Measurements from ENCODE around the gene TMEM178B.

Gene TMEM178B

GRCh38 chr7:141094336-141095070 is 20.6 kb downstream of the TMEM178B start:
- no peaks in the 10 kb centered on the region for H3K27me3 Mint-ChIP-seq (ENCODE audit: low read depth)
- no peak for TF ChIP-seq CTCF (IDR thresholded peaks at IDR 0.05; ENCODE audit: unreplicated experiment in 3 of 3)
- no peak overlapping the region for H3K27ac Mint-ChIP-seq
- no peaks in the 10 kb centered on the region for H3K9me3 Mint-ChIP-seq
- H3K36me3 Mint-ChIP-seq (ENCODE audit: low read depth): no peaks in the 10 kb centered on the region
- H3K4me3 Mint-ChIP-seq: no peak overlapping the region
- no peaks in the 10 kb centered on the region for H3K4me1 Mint-ChIP-seq

GRCh38 chr7:141097430-141097829 is 23.6 kb downstream of the TMEM178B start:
- no peak for TF ChIP-seq CTCF (IDR thresholded peaks at IDR 0.05; ENCODE audit: unreplicated experiment in 3 of 3)
- no peaks in the 10 kb centered on the region for H3K4me1 Mint-ChIP-seq
- H3K9me3 Mint-ChIP-seq: no peaks in the 10 kb centered on the region
- no peaks in the 10 kb centered on the region for H3K36me3 Mint-ChIP-seq (ENCODE audit: low read depth)
- H3K4me3 Mint-ChIP-seq: no peak overlapping the region
- H3K27me3 Mint-ChIP-seq (ENCODE audit: low read depth): no peaks in the 10 kb centered on the region
- H3K27ac Mint-ChIP-seq: no peak overlapping the region

GRCh38 chr7:141102436-141102835 is 28.6 kb downstream of the TMEM178B start:
- no peaks in the 10 kb centered on the region for H3K27me3 Mint-ChIP-seq (ENCODE audit: low read depth)
- no peaks in the 10 kb centered on the region for H3K36me3 Mint-ChIP-seq (ENCODE audit: low read depth)
- no peak for TF ChIP-seq CTCF (IDR thresholded peaks at IDR 0.05; ENCODE audit: unreplicated experiment in 3 of 3)
- no peak overlapping the region for H3K4me3 Mint-ChIP-seq
- H3K4me1 Mint-ChIP-seq: no peaks in the 10 kb centered on the region
- H3K9me3 Mint-ChIP-seq: no peaks in the 10 kb centered on the region
- no peak overlapping the region for H3K27ac Mint-ChIP-seq

- TF ChIP-seq CTCF (IDR thresholded peaks at IDR 0.05; ENCODE audit: unreplicated experiment in 3 of 3): no peak
- Mint-ChIP-seq H3K9me3 (no peaks in the 10 kb centered on the region), H3K4me3 (no peak overlapping the region), H3K36me3 (ENCODE audit: low read depth) (no peaks in the 10 kb centered on the region), H3K27ac (no peak overlapping the region), H3K27me3 (ENCODE audit: low read depth) (no peaks in the 10 kb centered on the region), H3K4me1 (no peaks in the 10 kb centered on the region)
These were observed 30.1 kb downstream of the TMEM178B start for GRCh38 chr7:141103847-141104429.

- no peaks in the 10 kb centered on the region for H3K36me3 Mint-ChIP-seq (ENCODE audit: low read depth)
These were observed 39.3 kb downstream of the TMEM178B start for GRCh38 chr7:141113131-141113530.

More at GRCh38 chr7:141113131-141113530, 39.3 kb downstream of the TMEM178B start:
- no peak overlapping the region for H3K27ac Mint-ChIP-seq
- H3K4me3 Mint-ChIP-seq: no peak overlapping the region
- no peaks in the 10 kb centered on the region for H3K9me3 Mint-ChIP-seq
- TF ChIP-seq CTCF (IDR thresholded peaks at IDR 0.05; ENCODE audit: unreplicated experiment in 3 of 3): no peak
- no peaks in the 10 kb centered on the region for H3K27me3 Mint-ChIP-seq (ENCODE audit: low read depth)
- no peaks in the 10 kb centered on the region for H3K4me1 Mint-ChIP-seq
